Germinal center (tissue), 1 donor: ENCODE measurements around the gene SDSL.

Experiments used
- DNase-seq: peaks from one replicate; pipeline ENCODE4 v3.0.0; 2012; ENCODE audit warnings: mixed read lengths, low spot score

Gene SDSL

GRCh38 chr12:113396828-113397496, 25.2 kb upstream of the SDSL start:
- no peak for DNase-seq

DNA sequence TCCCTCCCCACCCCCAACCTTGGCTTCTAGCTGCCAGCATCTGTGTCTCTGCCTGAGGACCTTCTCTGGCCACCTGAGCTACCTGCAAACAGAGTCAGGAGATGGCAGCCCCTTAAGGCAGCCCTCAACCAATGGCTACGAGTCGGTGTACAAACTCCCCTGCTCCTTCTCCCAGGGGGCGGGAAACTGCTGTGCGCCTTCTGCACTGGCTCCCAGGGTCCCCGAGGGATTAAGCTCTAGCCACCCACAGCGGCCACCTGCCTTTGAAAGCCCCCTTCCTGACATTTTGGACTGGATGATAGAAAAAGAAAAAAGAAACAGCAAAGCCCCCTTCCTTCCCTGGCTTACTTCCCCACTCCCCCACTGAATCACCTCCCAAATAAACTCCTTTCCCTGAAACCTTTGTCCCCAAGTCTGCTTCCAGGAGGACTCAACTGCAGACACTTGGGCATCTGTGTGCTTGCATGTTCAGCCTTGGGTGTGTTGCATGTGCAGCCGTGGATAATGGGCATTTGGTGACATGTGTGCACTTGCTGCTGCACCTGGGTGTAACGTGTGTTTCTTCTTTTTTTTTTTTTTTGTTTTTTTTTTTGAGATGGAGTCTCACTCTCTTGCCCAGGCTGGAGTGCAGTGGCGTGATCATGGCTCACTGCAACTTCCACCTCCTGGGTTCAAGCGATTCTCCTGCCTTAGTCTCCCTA, 24.5 kb upstream of the SDSL start:
- DNase-seq: no peak

- DNase-seq: no peak
Measured at GRCh38 chr12:113398346-113399290, 23.6 kb upstream of the SDSL start.

GRCh38 chr12:113399490-113399889, 22.7 kb upstream of the SDSL start:
- no peak for DNase-seq

DNA sequence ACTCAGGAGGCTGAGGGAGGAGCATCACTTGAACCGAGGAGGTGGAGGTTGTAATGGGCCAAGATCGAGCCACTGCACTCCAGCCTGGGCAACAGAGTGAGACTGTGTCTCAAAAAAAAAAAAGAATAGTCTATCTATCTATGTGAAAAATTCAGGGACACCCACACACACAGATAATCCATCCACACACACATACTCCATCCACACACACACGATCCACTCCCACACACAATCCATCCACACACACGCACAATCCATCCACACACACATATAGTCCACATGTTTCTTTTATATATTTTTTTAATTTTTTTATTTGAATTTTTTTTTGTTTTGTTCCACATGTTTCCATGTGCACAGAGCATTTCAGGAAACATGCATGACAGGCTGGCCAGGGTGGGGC, 21.8 kb upstream of the SDSL start:
- DNase-seq: no peak

DNA sequence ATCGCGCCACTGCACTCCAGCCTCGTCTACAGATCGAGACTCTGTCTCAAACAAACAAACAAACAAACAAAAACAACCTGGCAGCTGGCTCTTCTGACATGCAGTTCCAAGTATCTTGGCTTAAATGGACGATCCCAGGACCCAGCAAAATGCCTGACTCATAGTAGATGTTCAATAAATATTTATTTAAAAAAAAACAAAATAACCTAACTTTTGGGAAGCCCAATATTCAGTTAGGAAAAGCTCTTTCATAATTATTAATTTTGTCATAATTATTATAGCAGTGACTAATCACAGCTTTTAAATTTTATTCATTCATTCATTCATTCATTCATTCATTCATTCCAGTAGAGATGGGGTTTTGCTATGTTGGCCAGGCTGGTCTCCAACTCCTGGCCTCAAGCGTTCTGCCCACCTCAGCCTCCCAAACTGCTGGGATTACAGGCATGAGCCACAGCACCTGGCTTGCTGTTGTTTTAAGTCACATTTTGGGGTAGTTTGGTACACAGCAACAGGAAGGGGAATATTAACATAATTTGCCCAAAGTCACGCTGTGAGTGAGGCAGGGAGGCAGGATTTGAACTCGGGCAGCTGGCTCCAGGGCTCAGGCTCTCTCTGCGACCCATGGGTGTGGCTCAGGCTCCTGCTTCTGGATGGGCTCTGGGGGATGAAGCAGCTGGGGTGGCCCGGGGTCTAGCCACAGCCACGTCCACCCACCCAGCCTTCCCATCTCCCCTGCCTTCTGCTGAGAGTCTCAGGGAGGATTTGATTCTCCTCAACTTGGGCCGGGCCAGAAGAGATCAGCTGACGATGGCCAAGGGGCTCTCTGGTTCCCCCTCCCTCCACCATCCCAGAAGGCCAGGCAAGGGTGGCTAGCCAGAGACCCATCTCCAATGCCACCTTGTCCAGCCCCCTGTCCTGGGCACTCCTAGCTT, 20.8 kb upstream of the SDSL start:
- DNase-seq: no peak

GRCh38 chr12:113402586-113403260, 19.5 kb upstream of the SDSL start:
- DNase-seq: no peak

GRCh38 chr12:113403435-113404415, 18.5 kb upstream of the SDSL start, which contains the start of gene SDS:
TSS of gene SDS (minus strand) at chr12:113403887. CDS start at chr12:113399708, 4,179 bp downstream.
- DNase-seq: no peak

GRCh38 chr12:113405694-113406093, 16.5 kb upstream of the SDSL start:
- DNase-seq: no peak

DNA sequence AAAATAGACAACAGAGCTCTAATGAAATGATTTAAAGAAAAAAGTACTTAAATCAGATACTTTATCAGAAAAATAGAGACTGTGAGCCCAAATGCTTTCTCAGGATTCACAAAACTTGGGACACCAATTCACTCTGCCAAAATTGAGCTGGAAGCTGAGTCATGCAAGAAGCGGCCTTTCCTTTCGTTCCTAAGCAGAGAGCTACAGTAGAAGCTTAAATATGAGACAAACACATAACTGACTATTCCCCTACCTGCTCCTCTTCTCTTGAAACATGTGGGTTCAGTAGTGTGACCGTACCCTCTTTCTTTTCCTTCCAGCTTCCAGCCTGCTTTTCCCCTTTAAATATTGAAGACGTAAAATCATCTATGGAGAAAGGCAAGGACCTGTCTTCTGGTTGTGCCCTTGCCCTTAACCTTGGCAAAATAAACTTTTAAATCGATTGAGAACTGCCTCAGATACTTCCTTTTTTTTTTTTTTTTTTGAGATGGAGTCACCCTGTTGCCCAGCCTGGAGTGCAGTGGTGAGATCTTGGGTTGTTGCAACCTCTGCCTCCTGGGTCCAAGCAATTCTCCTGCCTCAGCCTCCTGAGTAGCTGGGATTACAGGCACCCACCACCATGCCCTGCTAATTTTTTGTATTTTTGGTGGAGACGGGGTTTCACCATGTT, 14.1 kb upstream of the SDSL start:
- DNase-seq: no peak

DNA sequence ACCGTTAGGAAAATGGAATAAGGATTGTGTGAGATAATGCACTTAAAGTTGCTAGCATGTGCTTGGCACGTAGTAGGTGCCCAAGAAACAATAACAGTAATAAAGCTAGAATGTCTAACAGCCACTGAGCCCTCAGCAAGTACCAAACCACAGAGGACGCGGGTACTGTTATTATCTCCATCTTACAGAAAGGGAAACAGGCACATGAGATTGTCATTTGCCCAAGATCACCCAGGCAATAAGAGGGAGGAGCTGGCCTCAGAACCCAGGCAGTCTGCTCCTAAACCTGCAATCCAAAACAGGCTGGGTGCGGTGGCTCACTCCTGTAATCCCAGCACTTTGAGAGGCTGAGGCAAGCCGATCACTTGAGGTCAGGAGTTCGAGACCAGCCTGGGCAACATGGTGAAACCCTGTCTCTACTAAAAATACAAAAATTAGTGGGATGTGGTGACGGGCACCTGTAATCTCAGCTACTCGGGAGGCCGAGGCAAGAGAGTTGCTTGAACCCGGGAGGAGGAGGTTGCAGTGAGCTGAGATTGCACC, 13.4 kb upstream of the SDSL start:
- no peak for DNase-seq

DNA sequence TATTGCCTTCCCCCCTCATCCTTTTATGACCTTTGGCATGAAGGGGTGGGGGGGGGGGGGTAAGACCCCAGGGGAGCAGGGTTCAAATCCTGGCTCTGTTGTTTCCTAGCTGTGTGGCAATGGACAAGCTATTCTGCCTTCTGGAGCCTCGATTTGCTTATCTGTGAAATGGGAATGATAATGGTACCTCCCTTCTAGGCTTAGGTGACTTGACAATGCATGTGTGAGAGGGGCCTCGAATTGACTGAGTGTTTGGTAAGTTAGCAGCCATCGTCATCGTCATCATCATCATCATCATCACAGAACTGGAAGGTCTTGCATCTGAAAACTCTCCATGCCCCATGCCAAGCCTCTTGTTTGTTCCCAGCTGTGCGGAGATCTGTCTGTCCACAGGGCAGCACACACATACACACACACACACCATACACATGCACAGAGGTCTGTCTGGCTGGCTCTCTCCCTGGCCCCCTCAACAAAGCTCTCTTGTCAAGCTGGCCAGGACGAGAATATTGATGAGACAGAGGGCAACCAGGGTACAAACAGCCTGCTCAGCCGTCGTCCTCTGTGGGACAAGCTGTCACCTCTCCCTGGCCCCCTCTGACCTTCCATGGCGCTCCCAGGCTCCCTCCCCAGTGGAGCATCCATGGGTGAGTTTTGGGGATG, 12.6 kb upstream of the SDSL start:
- DNase-seq: no peak

DNA sequence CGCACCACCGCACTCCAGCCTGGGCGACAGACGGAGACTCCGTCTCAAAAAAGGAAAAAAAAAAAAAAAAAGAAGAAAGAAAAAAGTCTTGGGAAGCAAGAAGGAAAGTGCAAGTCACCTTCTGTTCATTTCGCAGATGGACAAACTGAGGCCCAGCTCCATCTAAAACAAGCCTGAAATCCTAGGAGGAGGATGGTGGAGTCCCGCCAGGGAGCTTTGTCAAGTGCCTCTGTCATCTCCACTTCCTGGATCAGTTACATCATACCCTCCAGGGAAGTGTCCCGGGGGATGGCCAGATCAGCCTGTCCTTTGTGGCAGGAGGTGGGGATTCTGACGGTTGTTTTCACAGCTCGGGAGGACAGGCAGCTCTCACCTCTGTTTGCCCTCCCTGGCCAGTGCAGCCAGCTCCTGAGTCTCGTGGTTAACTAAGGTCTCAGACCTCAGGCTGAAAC, 8.7 kb upstream of the SDSL start:
- no peak for DNase-seq

DNA sequence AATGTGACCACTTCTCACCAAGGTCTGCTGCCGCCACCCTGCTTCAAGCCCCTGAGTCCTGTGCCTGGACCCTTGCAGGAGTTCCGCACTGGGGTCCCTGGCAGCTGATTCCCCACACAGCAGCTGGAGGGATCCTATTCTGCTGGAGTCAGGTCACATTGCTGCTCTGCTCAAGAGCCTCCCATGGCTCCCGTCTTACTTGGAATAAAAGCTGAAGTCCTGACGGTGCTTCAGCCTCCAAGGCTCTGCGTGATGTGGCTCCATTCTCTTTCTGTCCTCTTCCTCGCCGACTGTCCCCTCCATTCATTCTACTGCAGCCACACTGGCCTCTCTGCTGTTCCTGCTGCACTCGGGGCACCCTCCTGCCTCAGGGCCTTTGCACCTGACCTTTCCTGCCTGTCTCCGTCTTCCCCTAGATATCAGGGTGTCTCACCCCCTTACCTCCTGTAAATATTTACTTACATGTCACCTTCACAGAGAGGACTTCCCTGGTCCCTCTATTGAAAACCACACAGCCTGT, 7.6 kb upstream of the SDSL start:
- no peak for DNase-seq

DNA sequence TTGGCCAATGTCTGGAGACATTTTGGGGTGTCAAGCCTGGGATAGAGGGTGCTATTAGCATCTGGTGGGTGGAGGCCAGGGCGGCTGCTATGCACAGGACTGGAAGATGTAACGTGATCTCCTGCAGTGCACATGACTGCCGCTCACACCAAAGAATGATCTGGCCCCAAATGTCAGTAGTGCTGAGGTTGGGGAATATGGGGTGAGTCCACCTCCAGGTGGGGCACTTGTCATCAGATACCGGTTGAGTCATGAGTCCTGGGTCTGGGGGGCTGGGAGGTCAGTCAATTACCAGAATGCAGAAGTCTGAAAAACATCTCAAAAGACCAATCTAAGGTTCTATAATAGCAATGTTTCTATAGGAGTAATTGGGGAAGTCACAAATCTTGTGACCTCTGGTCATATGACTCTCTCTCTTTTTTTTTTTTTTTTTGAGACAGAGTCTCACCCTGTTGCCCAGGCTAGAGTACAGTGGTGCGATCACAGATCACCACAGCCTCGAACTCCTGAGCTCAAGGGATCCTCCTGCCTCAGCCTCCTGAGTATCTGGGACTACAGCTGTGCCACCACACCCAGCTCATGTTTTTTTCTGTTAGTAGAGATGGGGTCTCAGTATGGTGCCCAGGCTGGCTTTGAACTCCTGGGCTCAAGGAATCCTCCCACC, 6.0 kb upstream of the SDSL start:
- no peak for DNase-seq

DNA sequence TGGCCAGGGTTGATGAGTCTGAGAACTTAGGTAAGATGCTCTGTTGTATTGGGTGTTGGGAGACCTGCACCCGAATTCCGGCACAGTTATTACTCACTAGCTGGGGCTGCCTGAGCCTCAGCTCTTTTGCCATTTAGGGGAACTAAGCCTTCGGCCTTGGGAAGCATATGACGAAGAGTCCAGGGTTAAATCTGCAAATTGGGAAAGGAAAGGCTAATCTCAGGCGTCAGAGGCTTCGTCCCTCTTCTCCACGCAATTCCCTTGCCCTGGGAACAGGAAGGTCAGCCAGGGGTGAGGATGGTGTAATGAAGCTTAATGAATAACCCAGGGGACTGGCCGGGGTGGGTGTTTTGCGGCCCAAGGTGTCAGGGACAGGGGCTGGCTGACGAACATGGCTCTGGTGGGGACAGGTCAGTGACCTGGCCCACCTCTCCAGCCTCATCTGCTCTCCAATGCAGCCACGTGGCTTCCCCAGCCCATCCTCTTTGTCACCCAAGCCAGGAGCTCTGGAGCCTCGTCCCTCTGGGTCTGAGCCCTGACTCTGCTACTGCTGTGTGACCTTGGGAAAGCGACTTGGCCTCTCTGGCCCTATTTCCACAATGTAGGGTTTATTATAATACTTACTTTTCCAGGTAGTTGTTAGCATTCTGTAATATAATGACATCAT, 3.8 kb upstream of the SDSL start:
- DNase-seq: no peak
